Ascending aorta (tissue), 2 donors: ENCODE measurements around the gene BICDL1. TPM values are rescaled to one million over a fixed set of nuclear protein-coding genes. Genes with fewer than 3 reads are reported as not detected.

Experiments
- DNase-seq, 2 donors: peaks; one replicate each; pipeline ENCODE4 v3.0.0-alpha.2; 2019; ENCODE audit warnings: low spot score in 2 of 2
- H3K27ac ChIP-seq, 2 donors: fragments of 200-600 bp; sonication (generic); one replicate each; pipeline ENCODE4 v1.5.1; 2016 to 2017; ENCODE audit warnings: mild to moderate bottlenecking in 1 of 2
- H3K27me3 ChIP-seq: fragments of 200-600 bp; sonication (generic); one replicate; pipeline ENCODE4 v1.5.1; 2017
- H3K36me3 ChIP-seq, 2 donors: fragments of 200-600 bp; sonication (generic); one replicate each; pipeline ENCODE4 v1.5.1; 2016
- H3K4me1 ChIP-seq, 2 donors: fragments of 200-600 bp; sonication (generic); one replicate each; pipeline ENCODE4 v1.5.1; 2016 to 2017; ENCODE audit warnings: mild to moderate bottlenecking in 1 of 2
- H3K4me3 ChIP-seq, 2 donors: fragments of 200-600 bp; sonication (generic); one replicate each; pipeline ENCODE4 v1.5.1; 2016 to 2017; ENCODE audit warnings: mild to moderate bottlenecking in 1 of 2
- H3K9me3 ChIP-seq, 2 donors: fragments of 200-600 bp; sonication (generic); one replicate each; pipeline ENCODE4 v1.5.1; 2016
- intact Hi-C: fragments of 100-400 bp; cut with DNase I; formaldehyde crosslinking; loops from one replicate; pipeline ENCODE4 v1.15.1; 2023
- total RNA-seq: library from RNA; depleted of rRNA; stranded (reverse); fragments of >200 nt; gene quantifications from one replicate; pipeline ENCODE4 v1.1.0, GENCODE V29; 2016
- TF ChIP-seq, protein P1 (sequence below), 3 experiments: fragments of 200-600 bp in 2 of 3; fragments of 450-650 bp in 1 of 3; sonication (generic) in 2 of 3; IDR thresholded peaks; one replicate each; pipeline ENCODE4 v1.5.1; 2016 to 2019; ENCODE audit warnings: antibody characterized with exemption in 3 of 3, mild to moderate bottlenecking in 1 of 3, moderate library complexity in 1 of 3

BICDL1 gene
- total RNA-seq, 1 donor from 2014 or later, result not detected

- Histone ChIP-seq H3K4me3 (no peak overlapping the region), H3K4me1 (no peaks in the 10 kb centered on the region), H3K9me3 (peaks cover 0 to 3% of the 10 kb centered on the region in 2 donors), H3K27ac (no peak overlapping the region), H3K27me3 (no peaks in the 10 kb centered on the region), H3K36me3 (no peaks in the 10 kb centered on the region)
- DNase-seq, result no peak
- TF ChIP-seq, protein P1, sequence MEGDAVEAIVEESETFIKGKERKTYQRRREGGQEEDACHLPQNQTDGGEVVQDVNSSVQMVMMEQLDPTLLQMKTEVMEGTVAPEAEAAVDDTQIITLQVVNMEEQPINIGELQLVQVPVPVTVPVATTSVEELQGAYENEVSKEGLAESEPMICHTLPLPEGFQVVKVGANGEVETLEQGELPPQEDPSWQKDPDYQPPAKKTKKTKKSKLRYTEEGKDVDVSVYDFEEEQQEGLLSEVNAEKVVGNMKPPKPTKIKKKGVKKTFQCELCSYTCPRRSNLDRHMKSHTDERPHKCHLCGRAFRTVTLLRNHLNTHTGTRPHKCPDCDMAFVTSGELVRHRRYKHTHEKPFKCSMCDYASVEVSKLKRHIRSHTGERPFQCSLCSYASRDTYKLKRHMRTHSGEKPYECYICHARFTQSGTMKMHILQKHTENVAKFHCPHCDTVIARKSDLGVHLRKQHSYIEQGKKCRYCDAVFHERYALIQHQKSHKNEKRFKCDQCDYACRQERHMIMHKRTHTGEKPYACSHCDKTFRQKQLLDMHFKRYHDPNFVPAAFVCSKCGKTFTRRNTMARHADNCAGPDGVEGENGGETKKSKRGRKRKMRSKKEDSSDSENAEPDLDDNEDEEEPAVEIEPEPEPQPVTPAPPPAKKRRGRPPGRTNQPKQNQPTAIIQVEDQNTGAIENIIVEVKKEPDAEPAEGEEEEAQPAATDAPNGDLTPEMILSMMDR (IDR thresholded peaks at IDR 0.05), result no peak
- intact Hi-C loops, result no loop called here
Observed at GRCh38 chr12:120051535-120051934, 62.5 kb downstream of the BICDL1 start.

DNA sequence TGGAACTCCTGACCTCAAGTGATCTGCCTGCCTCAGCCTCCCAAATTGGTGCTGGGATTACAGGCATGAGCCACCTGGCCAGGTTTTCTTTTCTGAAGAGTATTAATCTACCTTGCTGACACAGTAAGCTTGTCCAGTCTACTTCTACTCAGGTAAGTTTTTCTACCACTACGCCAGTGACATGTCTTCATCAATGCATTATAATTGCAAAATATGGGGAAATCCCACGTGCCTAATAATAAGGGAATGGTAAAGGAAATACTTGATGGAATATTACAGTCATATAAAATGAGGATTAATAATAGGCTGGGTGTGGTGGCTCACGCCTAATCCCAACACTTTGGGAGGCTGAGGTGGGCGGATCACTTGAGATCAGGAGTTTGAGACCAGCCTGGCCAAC, 65.3 kb downstream of the BICDL1 start:
- Histone ChIP-seq H3K36me3 (no peaks in the 10 kb centered on the region), H3K9me3 (peaks cover 0 to 3% of the 10 kb centered on the region in 2 donors), H3K27me3 (no peaks in the 10 kb centered on the region), H3K4me1 (no peaks in the 10 kb centered on the region), H3K4me3 (no peak overlapping the region), H3K27ac (no peak overlapping the region)
- intact Hi-C loops, result no loop called here
- TF ChIP-seq, protein P1 (IDR thresholded peaks at IDR 0.05), result no peak
- DNase-seq, result no peak

GRCh38 chr12:120055231-120056000, 66.4 kb downstream of the BICDL1 start:
- intact Hi-C loops, result no loop called here
- no peaks in the 10 kb centered on the region for H3K4me1 ChIP-seq
- no peak overlapping the region for H3K4me3 ChIP-seq
- H3K9me3 ChIP-seq, result peaks cover 0 to 3% of the 10 kb centered on the region in 2 donors
- H3K36me3 ChIP-seq, result no peaks in the 10 kb centered on the region
- H3K27ac ChIP-seq, result no peak overlapping the region
- H3K27me3 ChIP-seq, result no peaks in the 10 kb centered on the region
- DNase-seq, result no peak
- TF ChIP-seq, protein P1 (IDR thresholded peaks at IDR 0.05), result no peak

DNA sequence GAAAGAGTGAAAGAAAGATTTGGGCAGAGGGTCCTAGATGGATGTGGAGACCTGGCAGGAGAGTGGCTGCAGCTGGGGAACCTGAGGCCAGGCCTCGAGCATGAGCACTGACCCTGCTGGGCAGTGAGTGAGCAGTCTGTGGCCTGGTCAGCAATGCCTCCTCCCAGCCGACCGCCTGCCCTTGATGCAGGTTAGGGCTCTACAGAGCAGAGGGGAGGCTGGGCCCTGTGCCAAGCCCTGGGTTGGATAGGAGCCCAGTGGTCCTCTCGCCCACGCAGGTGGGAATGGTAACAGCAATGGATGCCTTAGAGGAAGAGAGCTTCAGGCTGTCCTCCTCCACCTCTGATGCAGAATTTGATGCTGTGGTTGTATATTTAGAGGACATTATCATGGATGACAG, 67.7 kb downstream of the BICDL1 start:
- intact Hi-C loops, result no loop called here
- DNase-seq, result no peak
- Histone ChIP-seq H3K4me3 (no peak overlapping the region), H3K36me3 (no peaks in the 10 kb centered on the region), H3K27me3 (no peaks in the 10 kb centered on the region), H3K27ac (no peak overlapping the region), H3K9me3 (peaks cover 0 to under 1% of the 10 kb centered on the region in 2 donors), H3K4me1 (no peaks in the 10 kb centered on the region)
- TF ChIP-seq, protein P1 (IDR thresholded peaks at IDR 0.05), result no peak

GRCh38 chr12:120060196-120060595, 71.2 kb downstream of the BICDL1 start:
- Histone ChIP-seq H3K27ac (no peak overlapping the region), H3K9me3 (no peaks in the 10 kb centered on the region), H3K4me1 (no peaks in the 10 kb centered on the region), H3K27me3 (no peaks in the 10 kb centered on the region), H3K4me3 (no peak overlapping the region), H3K36me3 (no peaks in the 10 kb centered on the region)
- DNase-seq, result no peak
- intact Hi-C loops, result no loop called here
- TF ChIP-seq, protein P1 (IDR thresholded peaks at IDR 0.05), result no peak
